LoVo (cell line): ENCODE results near the gene HNRNPF.

Experiments
- DNase-seq: peaks from one replicate; pipeline ENCODE4 v3.0.0-alpha.2; 2016; ENCODE audit warnings: low spot score

HNRNPF gene

DNA sequence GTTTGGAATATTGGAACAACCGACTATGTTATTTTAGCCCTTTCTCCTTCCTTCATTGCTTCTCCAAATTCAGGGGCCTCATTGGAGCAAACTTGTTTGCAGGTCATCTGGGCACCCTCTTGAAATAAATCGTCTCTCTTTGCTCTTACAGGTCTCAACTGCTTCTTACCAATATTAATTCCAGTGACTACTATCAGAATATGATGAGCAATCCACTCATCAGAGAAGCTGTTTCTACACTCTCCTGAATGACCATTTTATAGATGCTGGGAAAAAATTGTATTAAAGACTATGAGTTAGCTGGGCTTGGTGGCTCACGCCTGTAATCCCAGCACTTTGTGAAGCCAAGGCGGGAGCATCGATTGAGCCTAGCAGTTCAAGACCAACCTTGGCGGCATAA, 12.5 kb upstream of the HNRNPF start:
- DNase-seq = no peak

DNA sequence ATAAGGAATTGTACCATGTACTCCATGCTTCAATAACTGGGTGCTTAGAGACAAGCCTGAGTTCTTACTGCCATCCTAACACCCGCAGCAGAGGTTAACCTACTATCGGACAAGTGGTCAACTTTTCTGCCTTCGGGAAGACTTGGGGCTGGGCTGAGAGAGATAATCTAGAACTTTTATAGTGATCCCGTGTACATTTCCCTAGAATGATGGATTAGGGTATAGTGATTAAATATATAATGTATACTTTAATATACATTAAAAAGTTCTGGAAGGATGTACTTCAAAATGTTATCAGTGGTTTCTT, 12.2 kb upstream of the HNRNPF start:
- DNase-seq = no peak

DNA sequence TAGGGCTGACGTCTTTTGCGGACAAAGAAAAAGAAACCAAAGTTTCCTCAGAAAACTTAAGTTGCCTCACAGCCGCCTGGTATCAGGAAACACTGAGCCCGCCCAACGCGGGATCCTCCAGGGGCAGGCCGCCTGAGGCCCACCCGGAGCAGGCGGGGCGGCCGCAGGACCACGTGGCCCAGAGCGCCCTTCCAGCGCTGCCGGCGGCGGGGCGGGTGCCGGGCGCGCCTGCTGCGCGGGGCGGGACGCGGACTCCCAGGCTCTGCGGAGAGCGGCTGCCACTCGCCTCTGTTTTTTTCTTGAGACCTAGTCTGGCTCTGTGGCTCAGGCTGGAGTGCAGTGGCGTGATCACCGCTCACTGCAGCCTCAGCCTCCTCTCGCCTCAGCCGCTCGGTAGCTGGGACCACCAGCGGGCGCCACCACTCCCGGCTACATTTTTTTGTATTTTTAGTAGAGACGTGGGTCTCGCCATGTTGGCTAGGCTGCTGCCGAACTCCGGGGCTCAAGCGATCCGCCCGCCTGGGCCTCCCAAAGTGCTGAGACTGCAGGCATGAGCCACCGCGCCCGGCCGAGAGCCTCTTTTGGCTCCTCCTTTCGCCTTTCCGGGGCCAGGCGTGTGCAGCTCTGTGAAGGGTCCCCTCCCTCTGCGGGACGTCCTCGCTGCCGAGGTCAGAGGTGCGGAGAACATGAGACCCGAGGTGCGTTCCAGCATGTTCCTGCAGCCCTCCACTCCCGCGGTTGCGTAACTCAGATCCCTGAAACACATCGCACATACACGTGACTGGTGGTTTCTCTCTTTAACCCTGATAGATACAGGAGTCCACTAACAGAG, 11.6 kb upstream of the HNRNPF start:
- DNase-seq = peak; percentile 85

DNA sequence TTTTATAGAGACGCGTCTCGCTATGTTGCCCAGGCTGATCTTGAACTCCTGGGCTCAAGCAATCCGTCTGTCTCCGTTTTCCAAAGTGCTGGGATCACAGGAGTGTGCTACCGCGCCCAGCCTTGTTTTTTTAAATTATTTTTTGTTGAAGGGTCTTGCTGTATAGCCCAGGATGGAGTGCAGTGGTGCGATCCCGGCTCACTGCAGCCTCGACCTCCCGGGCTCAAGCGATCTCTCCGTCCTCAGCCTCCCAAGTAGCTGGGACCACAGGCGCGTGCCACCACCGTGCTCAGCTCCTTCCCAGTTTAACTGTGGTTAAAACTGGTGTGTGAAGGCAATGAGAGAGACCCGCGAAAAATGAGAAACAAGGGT, 11.0 kb upstream of the HNRNPF start:
- DNase-seq = no peak

DNA sequence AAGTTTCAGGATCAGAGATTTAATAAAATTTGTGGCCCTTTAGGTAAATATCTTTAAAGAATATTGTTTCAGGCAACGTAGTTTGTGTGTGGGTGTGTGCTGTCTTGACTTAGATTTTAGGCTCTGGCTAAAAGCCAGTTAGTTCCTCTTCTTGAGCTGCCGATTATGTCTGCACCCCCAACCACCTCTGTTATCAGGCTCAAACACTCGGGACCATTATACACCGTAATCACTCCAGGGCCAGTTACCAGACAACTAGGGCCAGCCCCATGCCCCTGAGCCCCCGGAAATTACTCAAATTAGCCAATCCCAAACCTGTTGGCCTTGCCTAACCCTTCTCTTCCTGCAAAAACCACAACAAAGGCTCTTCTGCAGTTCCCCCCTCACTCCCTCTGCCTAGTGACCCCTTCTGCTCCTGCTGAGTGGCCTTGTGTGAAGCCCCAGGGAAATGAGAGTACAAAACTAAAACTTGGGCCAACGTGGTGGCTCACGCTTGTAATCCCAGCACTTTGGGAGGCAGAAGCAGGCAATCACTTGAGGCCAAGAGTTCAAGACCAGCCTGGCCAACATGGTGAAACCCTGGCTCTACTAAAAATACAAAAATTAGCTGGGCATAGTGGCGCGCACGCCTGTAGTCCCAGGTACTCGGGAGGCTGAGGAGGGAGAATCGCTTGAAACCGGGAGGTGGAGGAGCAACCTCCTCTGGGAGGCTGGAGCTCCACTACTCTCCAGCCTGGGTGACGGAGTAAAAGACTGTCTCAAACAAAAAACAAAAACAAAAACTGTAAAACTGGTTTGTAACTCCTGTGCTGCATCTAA, 9.2 kb upstream of the HNRNPF start:
- DNase-seq = no peak

DNA sequence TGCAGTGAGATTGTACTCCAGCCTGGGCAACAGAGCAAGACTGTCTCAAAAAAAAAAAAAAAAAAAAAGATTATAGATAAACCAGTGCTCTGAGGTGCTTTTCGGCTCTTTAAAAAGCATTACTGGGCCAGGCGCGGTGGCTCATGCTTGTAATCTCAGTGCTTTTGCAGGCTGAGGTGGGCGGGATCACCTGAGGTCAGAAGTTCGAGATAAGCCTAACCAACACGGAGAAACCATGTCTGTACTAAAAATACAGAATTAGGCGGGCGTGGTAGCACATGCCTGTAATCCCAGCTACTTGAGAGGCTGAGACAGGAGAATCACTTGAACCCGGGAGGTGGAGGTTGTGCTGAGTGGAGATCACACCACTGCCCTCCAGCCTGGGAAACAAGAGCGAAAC, 6.6 kb upstream of the HNRNPF start:
- DNase-seq = no peak

DNA sequence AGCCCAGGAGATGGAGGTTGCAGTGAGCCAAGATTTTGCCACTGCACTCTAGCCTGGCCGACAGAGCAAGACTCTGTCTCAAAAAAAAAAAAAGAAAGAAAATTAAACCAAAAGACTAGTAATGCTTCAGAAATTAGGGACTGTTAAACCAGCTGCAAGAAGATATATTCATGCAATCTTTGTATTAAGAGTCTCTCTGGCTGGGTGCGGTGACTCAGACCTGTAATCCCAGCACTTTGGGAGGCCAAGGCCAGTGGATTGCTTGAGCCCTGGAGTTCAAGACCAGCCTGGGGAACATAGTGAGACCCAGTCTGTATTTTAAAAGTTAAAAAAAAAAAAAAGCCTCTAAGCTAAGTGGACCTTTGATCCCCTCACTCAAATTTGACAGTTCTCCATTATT, 2.5 kb upstream of the HNRNPF start:
- DNase-seq = no peak

DNA sequence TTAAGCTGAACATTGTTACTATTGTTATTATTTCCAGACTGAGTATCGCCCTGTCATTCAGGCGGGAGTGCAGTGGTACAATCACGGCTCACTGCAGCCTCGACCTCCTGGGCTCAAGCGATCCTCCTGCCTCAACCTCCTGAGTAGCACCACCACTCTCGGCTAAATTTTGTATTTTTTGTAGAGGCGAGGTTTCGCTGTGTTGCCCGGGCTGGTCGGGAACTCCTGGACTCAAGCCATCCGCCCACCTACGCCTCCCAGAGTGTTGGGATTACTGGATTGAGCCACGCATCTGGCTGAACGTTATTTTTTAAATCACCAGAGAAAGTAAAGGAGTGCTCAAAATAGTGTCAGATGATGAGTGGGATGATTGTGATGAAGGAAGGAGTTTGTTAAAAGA, 1.4 kb upstream of the HNRNPF start:
- DNase-seq = no peak

DNA sequence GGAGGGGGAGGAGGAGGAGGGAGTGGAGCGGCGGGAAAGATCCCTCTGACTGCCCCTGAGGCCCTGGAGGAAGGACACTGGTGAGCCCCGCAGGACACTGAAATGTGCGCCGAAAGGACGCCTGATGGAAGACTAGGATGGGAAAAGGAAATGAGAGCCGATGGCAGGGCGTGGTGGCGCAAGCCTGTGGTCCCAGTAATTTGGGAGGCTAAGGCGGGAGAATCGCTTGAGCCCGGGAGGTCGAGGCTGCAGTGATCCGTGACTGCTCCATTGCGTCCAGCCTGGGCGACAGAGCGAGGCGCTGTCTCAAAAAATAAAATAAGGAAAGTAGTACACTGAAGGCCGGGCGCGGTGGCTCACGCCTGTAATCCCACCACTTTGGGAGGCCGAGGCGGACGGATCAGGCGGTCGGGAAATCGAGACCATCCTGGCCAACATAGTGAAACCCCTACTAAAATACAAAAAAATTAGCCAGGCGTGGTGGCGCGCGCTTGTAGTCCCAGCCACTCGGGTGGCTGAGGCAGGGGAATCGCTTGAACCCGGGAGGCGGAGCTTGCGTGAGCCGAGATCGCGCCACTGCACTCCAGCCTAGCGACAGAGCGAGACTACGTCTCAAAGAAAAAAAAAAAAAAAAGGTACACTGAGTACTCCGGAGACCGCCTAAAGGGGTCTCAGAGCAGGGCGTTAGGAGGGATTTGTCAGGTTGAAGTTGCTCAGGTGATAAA, 561 bp upstream of the HNRNPF start:
- DNase-seq = no peak

DNA sequence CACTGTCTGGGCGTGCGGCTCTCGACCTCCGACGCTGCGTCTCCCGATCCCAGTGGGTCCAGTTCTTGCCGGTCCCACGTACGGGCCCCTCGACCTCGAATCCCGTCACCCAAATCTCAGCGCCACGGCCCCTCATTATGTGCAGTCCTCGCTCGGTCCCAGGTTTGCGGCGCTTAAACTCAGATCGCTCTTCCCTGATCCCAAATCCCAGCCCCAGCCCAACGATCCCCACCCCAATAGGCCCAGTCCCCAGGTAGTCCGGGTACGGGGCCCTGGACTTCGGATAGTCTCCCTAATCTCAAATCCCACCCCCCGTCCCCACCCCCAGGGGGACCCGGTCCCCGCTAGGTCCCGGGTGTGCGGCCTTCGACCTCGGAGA, 666 bp downstream of the HNRNPF start:
- DNase-seq = no peak

DNA sequence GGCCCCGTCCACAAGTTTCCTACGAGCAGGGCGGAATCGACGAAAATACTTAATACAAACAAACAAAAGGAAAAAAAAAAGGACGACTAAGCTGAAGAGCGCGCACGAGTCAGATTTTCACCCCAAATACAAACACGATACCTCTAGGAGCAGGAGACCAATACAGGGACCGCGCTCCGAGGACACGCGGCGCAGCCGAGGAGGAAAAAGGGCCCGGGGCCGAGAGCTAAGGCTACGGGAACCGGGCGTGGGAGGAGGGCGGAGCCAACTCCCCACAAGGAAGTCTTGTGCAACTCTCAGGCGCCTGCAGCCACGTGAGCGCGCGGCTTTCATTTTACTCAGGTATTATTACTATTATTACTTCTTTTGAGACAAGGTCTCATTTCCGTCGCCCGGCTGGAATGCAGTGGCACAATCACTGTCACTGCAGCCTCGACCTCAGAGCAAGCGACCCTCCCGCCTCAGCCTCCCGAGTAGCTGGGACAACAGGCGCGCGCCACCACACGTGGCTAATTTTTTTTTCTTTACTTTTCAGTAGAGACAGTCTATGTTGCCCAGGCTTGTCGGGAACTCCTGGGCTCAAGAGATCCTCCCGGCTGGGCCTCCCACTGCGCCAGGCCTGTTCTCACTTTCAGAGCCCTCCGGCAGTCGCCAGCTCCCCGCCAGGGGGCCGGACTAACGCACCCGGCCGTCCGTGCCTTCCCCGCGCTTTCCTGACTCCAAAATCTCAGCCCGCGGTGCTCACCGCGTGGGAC, 1.2 kb downstream of the HNRNPF start:
- DNase-seq = peak; percentile 90

DNA sequence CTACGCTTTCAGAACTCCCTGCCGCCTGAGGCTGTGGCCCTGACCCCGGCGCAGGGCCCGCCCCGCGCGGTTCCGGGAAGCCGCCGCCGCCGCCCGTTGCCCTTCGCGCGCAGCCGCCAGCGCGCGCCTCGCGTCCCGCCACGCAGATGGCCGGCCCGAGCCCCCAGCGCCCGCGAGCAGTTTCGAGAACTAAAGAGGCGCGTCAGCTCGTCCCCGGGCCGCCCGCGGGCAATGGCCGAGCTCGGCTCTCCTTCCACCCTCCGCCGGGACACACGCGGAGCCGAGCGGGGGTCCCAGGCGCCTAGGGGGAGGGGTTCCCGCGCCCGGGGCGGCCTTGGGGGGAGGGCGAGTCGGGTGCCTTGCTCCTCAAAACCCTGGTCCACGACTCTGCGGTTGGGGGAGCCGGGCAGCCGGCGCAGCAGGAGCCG, 1.8 kb downstream of the HNRNPF start:
- DNase-seq = no peak

DNA sequence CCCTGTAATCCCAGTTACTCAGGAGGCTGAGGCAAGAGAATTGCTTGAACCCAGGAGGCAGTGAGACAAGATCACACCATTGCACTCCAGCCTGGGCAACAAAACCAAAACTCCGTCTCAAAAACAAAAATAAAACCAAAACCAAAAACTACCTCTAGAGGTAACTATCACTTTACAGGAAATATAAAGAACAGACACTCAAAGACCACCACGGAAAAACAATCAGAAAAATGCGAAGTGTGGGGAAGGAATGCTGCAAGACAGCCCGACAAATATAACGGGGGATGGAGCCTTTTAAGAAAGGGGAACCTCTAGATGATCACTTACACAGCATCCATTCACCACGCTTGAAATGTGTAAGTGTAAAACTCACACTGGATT, 4.3 kb downstream of the HNRNPF start:
- no peak for DNase-seq

DNA sequence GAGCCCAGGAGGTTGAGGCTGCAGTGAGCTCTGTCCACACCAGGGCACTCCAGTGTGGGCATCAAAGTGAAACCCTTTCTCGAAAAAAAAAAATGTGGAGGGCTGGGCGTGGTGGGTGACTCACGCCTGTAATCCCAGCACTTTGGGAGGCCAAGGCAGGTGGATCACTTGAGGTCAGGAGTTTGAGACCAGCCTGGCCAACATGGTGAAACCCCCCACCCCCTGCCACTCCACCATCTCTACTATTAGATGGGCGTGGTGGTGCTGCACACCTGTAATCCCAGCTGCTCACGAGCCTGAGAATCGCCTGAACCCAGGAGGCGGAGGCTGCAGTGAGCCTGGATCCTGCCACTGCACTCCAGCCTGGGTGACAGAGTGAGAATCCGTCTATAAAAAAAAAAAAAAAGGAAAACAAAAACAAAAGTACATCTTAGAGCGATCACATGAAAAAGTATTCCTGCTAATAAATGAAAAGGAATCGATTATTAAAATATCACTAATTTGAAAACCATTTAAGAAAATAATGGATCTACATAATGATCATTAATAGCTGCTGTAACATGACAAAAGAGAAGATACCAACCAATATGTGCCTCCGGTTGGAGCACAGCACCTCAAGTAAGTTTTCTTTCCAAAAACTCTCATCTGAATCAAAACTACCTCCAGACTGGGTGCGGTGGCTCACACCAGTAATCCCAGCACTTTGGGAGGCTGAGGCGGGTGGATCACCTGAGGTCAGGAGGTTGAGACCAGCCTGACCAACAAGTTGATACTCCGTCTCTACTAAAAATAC, 4.9 kb downstream of the HNRNPF start:
- DNase-seq = peak; percentile 51

DNA sequence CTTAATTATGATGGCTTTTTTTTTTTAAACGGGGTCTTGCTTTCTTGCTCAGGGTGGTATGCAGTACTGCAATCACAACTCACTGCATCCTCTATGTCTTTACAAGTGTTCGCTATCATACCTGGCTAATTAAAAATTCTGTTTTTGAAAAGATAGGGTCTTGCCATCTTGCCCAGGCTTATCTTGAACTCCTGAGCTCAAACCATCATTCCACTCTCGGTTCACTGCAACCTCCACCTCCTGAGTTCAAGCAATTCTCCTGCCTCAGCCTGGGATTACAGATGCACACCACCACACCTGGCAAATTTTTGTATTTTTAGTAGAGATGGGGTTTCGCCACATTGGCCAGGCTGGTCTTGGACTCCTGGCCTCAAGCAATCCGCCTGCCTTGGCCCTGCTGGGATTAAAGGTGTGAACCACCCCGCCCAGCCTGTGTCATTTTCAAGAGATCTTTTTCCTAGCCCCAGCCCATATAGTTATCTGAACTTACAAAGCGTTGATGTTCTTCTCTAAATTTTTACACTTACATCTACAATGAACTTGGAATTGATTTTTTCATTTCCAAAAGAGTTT, 6.0 kb downstream of the HNRNPF start:
- no peak for DNase-seq

DNA sequence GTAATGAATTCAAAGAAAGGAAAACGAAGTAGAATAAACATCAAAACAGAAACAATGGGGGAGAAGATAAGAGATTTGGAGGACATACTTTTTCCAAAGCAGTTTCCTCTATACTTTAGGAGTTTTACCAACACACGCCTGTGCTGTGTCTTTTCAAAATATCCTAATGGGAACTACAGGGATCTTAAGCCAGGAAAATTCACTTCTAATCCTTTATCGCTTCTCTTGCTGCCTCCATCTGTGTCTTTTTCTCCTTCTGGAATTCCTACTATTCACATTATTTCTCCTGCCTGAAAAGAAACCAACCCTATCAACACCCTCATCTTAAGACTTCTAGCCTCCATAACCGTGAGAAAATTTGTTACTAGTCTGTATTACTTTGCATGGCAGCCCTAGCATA, 6.8 kb downstream of the HNRNPF start:
- no peak for DNase-seq

DNA sequence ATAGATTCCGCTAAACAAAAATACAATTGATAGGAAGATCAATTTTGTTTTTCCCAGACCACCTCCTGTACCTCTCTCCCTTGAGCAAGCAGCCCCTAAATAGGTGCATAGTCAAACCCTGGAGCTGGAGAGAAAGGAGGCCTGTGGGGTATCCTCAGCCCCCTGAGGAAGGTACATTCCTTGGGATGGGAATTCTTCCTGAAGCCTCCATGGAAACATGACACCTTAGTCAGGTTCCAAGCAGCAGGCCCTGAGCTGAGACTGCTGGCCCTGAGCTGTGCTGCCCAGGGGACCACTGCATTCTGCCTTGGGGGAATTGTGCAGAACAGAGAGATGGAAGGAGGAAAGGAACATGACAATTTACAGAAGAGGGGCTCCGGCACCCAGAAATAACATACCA, 7.4 kb downstream of the HNRNPF start:
- DNase-seq = no peak

DNA sequence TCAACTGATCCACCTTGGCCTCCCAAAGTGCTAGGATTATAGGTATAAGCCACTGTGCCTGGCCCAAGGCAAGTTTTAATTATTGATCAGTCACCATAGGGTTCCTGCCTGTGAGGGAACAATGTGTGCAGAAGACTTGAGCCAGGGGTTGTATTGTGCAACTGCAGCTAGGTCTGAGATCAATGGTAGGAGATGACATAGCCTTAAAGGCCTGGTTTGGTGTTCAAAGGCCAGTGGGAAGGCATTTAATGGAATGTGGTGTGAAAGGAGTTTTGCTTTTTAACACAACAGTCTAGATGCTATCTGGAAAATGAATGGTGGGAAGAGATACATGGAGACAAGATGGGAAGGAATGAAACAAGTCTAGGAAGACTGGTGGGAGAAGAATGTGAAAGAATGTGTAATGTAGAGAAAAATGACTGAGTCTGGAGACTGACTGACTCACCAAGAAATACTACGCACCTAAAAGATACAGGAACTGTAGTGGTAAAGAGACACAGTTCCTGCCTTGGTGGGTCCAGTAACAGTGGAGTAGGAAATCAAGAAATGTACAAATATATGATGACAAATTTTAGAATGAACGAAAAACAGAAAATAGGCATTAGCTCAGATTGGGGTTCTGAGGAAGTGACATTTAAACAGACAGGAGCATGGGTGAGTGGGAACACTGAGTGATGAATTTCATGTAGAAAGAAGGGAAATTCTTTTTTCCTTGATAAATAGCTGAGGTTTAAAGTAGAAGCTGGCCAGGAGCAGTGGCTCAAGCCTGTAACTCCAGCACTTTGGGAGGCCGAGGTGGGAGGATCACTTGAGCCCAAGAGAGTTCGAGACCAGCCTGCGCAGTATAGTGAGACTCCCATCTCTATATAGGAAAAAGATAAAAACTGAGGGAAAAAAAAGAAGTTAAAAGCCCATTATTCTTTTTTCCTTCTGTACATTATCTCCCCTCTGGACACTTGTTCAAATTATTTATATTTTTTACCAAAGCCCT, 9.4 kb downstream of the HNRNPF start:
- no peak for DNase-seq

DNA sequence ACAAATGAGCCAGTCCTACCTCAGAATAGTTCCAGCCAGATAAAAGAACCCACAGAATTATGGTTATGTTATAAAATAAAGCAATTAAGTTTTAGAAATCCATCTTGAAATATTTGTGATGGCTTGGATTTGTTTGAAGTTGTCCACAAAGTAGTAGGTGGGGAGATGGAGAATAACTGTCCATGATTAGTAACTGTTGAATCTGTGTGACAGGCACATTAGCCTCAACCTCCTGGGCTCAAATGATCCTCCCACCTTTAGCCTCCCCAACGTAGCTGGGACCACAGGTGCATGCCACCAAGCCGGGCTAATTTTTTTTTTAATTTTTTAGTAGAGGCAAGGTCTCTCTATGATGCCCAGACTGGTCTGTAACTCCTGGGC, 10.1 kb downstream of the HNRNPF start:
- no peak for DNase-seq
